HG03159 (cell line): ENCODE measurements around the gene TOB2.
"Not testable (repeated sequence)": the region's sequence is repeated elsewhere in the genome, so short reads cannot be mapped to it uniquely, and the experiment has no call there.

Experiments used
- ATAC-seq: cut with Tn5 transposase; IDR thresholded peaks from one replicate; pipeline ENCODE4 v1.9.1; 2021; ENCODE audit warnings: mild to moderate bottlenecking, moderate library complexity; ENCODE audit not compliant: unreplicated experiment

The TOB2 gene

DNA sequence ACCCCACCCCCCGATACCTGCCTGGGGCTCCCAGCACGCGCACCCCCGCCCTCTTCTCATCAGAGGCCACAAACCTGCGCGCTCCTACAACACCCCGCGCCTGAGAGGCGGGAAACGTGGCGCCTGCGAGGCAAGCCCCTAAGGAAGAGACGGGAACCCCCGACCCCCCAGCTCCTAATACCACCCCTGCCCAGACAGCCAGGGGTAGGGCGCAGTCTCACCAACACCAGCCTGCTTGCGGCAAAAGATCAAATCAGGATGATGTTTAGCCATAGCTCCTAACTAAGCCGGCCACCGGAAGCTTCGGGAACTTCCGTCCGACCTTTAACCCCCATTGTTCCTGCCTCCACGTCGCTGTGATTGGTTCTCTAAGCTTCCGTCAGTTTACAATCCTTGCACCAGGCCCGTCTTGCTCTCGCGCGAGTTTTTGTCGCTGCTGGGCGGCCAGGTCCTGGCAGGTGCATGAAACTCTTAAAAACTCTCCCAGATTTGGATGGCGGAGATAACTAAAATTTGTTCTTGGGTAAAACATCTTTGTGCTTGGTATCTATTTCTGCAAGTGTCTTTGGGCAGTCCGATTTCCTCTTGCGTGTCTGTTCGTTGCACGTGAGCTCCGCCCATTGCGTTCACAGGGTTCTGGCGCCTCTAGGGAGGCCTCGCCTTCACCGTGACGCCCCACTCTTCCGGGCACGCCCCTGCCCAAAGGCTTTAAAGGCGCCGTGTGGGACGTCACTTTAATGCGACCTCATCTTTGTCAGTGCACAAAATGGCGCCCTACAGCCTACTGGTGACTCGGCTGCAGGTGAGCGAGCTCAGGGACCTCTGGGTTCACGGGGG, 22.0 kb upstream of the TOB2 start, which contains the start of the genes ACO2 and PHF5A:
Gene ACO2 (plus strand): TSS at position 737 of the 837 bp plus-strand sequence. CDS start 30 bp downstream, at position 767.
Gene PHF5A (minus strand): TSS at position 312 of the 837 bp plus-strand sequence. CDS start 39 bp downstream, at position 273.
- peak; percentile 90 for ATAC-seq

DNA sequence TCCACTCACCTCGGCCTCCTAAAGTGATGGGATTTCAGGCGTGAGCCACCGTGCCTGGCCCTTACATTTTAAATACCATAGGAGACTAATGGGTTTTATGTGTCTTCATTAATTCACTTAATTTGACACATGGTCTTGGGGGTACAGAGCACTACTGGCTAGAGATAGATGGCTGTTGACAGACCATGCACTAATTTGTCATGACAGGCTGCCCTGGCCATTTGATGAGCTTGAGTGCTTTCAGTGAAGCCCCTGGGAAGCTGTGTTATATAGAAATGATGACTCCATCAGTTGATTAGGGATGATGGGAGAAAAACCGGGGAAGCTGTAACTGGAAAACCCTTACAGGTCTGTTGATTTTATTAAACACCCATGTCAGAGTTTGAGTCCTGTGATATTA, 15.3 kb upstream of the TOB2 start:
- ATAC-seq: no peak

DNA sequence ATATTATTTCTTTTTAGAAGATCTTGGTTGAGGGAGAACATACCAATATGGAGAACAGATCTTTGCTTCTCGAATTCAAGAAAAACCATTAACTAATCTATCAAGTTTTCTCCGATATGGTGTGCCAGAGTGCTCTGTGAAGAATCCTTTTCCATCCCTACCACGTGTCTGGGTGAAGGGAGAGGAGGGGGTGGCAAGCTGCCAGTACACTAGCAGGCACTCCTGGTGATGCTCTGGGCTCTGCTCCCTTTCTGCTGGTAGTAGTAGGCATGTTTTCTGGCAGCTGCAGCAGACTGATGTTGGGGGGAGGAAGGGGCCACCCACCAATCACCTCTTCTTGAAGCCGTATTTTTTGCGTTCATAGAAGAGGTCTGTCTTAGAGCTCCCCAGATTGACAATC, 13.5 kb upstream of the TOB2 start:
- not testable (repeated sequence) for ATAC-seq

DNA sequence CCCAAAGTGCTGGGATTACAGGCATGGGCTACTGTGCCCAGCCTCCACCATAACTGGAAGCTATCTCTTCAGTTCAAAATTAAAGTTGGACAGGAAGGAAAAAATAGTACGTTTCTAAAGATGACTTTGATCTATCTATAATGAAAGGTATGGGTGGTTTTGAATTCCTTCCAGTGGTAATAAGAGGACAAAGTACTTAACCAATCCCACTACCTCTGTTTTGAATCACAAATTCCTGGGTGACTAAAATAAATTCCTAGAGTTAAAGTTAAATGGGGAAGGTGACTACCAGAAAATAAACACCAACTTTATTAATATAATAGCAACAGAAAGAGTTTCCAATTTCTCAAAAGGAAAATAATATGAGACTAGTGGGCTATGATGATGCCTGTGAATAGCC, 12.8 kb upstream of the TOB2 start:
- no peak for ATAC-seq

DNA sequence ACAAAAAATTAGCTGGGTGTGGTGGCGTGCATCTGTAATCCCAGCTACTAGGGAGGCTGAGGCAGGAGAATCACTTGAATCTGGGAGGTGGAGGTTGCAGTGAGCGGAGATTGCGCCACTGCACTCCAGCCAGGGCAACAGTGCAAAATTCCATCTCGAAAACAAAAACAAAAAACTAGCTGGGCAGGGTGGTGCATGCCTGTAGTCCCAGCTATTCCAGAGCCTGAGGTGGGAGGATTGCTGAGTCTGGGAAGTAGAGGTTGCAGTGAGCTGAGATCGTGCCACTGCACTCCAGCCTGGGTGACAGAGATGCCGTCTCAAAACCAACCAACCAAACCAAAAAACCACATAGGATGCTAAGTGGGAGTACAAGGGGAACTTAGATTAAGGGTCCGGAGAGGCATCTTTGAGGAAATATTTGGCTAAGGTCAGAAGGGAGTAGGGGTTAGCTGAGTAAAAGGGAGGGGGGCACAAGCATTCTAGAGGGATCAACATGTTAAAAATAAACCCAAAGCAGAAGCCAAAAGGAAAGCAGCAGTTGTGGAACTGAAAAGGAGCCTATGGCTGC, 11.6 kb upstream of the TOB2 start:
- no peak for ATAC-seq

DNA sequence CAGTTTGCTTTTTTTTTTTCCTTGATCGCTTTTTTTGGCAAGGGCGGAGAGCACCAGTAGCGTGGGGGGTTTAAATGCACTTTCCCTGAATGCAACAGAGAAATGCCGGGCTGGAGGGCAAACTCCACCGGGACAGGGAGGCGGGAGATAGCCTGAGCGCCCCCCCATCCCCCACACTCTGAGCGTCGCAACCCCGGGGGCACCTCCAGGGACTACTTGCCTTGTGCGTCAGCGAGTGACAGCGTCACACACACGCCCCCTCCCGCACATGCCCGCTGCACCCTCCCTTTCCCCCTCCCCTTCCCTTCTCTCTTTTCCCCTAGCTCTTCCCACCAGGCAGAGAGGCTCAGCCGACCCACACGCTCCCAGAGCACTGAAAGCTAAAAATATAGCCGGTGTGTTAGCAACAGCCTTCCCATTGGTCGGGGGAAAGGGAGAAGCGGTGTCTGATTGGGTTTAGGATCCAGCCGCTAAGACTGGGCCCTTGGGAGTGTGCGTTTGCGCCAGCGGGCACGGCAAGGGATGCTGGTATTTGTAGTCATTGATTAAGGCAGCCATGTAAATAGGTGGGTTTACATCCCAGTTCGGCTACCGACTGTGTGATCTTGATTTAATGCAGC, 1.7 kb upstream of the TOB2 start:
- peak; percentile 41 for ATAC-seq

DNA sequence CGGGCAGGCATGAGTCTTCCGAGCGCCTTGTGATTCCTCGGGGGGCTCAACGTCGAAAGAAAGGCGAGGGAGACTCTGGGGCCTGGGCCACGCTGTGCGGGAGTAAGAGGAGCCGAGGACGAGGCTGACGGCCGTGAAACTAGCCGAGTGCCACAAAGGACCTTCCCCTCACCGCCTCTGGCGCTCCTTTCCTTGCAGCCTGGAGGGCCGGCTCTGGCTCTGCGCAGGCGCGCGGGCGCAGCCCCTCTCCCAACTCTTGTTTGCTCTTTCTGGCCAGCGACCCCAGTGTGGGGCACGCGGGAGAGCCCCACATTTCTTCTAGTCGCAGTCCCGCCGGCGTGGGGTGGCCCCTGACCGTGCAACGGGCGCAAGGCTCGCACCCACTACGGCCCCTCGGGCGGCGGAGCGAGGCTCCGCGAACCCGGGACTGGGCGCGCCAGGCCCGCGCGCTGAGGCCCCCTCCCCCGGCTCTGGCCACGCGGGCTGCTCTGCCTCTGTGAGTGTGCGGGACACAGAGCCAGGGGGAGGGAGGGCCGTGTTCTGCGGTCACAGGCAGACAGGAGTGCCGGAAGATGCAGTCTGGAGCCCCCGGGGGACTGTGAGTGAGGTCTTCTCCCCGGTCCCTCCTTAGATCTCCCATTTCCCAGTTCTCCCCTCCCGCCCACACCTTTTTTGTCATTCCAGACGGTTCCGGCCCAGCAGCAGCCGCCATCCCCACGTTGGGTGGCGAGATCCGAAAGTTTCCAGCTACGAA, 1.0 kb upstream of the TOB2 start:
- ATAC-seq: no peak

DNA sequence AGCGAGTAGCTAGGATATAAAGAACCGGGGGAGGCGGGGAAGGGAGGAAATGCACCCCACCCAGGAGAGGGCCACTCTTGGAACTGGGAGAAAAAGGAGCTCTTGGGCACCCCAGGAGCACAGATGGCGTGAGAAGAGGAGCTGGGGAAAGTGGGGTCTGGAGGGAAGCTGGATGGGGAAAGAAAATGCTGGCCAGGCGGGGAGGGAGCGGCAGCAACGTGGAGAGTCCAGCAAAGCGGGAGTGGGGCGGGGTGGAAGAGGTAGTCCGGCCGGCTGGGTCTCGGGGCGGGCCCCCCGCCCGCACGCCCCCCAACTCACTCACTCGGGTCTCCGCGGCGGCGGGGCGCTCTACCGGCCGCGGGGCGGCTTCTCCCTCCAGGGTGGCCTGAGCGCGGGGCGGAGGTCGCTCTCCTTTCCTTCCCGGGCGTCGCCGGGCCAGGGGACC, 522 bp downstream of the TOB2 start:
- ATAC-seq: no peak

DNA sequence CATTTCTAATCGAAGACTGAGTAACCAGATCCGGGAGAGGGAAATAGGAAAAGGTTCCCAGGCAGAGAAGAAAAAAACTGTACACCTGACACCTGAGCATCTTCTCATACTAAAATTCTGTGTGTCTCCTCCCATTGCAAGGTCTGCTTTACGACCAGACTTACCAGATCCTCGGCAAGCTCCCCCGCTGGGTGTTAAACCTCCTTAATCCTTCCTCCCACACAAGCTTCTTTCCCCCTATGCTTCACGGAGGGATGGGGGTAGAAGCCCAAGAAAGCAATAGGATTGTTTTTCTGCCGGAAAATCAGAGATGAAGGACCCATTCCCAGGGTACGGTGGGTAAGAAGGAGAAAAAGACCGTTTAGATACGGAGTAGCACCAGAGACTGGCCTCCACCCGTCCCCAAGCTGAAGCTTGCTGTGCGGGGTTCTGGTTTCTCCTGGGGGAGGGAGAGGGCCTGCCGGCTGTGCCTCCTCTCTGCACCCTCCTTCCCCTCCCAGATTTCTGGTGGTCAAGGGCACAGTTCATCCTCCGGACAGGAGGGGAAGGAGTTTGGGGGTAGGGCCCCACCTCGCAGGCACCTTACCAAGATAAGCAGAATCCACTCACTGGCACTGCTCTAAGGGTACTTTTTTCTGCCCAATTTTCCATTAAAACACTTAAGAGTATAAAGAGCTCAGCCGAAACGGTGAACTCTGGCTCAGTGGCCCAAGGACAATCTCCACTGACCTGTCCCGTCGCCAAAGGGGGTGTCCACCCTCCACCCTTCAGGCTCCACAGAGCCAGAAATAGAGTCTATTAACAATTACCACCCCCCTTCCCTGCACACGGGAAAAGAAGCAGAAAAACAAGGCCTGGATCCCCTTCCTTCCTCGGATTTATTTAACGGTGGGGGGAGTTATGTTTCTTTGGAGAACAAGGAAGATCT, 1.2 kb downstream of the TOB2 start:
- ATAC-seq: no peak

DNA sequence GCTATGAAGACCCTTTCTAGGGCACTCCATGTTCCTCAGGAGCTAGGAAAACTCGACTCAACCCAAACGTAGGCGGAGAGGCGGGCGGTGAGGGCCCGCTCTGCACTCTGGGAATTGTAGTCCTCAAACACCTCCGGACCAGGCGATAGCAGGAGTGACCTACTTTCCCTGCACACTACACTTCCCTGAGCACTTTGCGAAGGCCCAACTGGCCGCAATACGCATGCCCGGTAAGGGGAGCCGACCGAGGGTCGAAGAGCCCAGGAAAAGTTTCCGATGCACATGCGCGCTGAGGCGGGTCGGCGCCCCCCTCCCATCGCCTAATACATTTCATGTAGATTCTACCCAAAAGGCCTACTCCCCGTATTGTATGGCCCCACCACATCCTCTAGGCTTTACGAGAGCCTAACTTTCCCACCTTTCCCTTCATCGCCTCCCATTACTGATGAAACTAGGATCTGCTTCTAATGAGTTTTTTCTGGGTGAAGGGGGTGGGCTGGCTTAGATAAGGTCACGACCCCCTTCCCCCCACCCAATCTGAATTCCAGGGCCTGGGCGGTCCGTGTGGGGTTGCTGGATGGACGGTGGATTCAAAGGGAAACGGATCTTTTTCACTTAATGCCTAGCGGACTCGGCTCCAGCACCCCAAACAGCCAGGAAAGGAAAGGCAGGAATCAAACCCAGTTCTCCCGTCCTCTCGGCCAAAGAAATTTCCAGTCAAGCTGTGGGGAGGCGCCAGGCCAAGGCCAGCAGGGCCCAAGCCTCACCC, 2.1 kb downstream of the TOB2 start:
- ATAC-seq: peak; percentile 44

DNA sequence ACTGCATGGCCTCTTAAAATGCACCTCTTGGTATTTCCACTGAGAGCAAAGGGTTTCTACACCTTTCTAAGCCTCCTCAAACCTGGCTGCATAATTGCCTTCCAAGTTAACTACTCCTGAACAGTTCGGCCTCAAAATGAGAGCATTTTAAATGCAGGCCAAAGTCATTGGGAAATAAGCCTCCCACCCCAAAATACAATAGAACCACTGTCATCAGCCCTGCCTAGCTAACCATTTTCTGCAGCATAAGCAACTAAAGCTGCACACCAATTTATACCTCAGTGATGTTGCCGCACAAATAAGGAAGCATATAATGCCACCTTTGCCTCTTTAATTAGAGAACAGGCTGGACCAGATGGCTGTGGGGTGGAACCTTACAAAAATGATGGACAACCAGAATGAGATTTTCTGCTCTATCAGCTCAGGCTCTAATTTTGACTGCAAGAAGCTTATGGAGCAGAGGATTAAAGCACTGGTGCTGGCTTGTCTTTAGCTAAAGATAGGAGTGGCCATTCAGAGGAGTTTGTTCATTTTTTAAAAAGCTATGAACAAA, 4.3 kb downstream of the TOB2 start:
- no peak for ATAC-seq

DNA sequence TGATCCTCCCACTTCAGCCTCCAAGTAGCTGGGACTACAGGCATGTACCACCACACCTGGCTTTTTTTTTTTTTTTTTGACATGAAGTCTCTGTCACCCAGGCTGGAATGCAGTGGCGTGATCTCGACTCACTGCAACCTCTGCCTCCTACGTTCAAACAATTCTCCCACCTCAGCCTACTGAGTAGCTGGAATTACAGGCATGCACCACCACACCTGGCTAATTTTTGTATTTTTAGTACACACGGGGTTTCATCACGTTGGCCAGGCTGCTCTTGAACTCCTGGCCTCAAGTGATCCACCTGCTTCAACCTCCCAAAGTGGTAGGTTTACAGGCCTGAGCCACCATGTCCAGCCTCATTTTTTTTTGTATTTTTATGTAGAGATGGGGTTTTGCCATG, 6.1 kb downstream of the TOB2 start:
- ATAC-seq: not testable (repeated sequence)

DNA sequence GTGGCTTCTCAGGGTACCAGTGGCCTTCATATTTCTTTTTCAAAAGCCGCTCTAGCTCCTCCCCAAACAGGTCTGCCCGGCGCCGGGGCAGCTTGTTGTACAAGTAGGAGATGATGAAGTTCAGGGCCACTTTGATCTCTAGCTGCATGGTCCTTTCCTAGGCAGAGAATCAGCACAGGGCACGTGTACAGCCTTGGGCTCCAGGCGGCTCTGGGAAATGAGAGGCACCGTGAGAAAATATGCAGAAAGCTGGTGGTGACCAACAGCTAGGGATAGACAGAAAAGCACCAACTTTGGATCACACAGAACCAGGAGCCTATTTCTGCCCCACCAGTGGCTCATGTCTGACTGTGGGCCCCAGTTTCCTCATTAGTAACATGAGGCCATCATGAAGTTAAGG, 9.4 kb downstream of the TOB2 start:
- ATAC-seq: no peak

DNA sequence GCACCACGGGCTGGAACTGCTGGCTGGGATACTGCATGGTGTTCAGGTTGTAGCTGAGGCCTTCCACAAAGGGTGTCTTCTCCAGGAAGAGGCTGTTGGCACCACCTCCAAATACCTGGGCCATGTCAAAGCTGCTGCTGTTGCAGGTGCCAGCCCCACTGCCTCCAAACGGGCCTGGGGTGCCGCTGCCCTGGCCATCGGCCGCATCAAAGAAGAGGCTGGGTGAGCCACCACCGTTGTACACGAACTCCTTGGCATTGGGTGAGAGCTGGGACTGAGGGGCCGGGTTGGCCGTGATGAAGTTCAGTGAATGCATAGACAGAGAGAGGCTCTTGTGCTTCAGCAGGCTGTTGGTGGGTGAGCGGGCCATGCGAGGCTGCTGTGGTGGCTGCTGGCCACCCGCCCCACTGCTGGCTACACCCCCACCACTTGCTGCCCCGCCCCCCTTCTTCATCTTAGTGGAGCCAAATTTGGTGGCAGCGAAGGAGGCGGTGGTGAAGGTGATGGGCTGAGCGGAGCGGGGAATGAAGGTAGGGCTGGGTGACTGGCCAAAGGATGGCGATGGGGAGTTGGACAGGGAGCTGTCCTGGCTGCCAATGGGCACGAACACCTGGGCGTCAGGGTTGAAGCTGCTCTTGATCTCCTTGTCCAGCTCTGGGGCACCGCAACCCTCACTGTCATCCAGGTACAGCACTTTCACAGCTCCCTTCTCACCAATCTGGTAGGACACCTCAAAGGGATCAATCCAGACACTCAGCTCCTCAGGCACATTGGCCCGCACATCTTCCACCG, 10.1 kb downstream of the TOB2 start:
- ATAC-seq: no peak

DNA sequence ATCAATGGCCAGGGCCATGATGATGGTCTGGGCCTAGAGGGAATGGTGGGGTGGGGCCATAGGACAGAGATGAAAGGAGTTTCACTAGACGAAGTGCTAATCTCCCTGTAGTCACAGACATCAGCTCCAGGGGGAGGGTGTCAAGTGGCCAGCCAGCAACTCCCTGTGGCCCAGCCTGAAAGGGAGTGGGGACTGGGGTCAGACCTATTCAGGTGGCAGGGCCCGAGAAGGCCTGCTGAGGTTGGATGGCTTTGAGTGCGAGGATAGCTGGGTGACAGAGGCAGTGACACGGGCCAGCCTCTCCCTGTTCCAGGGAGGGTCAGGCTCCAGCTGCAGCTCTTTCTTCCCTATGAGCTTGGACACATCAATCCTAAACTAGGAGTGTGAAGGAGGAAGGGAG, 11.0 kb downstream of the TOB2 start:
- no peak for ATAC-seq

DNA sequence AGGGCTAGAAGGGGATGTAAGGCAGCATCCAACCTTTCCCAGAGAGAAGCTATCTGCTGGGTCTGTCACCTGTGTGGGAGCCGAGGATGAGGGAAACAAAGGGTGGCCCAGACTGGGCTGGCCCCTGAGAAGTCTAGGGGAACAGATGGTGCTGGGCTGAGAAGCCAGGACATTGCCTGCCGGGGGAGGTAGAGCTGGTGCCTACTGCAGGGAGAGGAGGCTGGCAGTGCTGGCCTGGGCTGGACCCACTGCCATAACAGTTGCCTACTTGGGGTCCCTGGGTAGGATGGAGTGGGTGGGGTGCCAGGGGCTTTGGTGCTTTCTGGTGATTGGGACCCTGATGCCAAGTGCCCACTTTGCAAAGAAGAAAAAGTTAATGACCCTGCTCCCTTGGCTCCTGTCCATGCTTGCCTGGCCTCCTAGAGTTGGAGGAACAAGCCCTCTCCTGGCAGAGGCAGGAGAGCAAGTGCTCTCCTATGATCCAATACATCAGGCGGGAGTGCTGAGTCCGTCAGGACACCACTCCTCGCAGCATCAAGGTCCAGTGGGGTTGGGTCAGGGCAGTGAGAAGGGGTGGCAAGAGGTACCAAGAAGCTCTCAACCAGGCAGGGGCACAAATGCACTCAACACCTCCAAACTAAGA, 12.1 kb downstream of the TOB2 start:
- ATAC-seq: not testable (repeated sequence)

DNA sequence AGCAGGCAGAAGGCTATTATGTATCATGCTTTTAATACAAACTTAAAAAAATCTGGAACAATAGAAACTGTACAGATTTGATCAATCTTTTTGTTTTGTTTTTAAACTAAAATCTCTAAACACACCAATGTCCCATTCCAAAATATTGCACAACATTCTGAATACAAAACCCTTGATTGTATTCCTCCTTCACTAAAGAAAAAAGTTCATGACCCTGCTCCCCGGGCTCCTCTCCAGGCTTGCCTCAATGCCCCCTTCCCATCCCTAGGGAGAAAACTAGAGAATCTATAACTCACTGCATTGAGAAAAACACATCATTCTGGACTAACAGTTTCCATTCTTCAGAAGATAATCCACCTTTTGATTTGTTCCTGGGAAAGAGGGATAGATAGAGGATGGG, 13.1 kb downstream of the TOB2 start:
- not testable (repeated sequence) for ATAC-seq

DNA sequence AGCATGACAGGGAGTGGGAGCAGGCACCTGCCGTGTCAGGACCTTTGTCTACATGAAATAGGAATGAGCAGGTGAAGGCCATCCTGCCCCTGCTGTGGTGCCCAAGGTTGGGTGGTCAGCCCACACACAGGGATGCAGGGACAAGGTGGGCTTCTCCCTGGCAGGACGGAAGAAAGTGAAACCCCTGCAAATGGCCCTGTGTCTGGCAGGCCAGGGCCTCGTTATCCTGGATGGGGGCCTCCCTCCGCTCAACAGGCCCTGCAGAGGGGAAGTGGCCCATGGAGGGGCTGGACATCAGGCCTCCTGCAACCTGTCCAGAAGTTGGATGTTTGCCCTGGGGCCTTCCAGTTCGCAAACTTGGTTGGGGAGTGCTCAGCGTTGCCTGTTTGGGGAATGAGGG, 14.9 kb downstream of the TOB2 start:
- ATAC-seq: no peak
